Endothelial cell of umbilical vein (primary cell): ENCODE results near the gene ENPEP. TPM values are rescaled to one million over a fixed set of nuclear protein-coding genes. Genes with fewer than 3 reads are reported as not detected.

Source experiments
- BruUV-seq: library from RNA; stranded (reverse); fragments of 400-500 nt; replicated peaks from 2 replicates; lab custom pipeline; 2021; lab: Mats Ljungman, UMichigan
- CTCF ChIA-PET: fragments of 300-600, 350-600 bp; sonication (Branson Sonifier 250); formaldehyde crosslinking; loops from one replicate; lab custom pipeline; 2021; ENCODE audit warnings: antibody characterized with exemption, inconsistent platforms; lab: Charles Lee
- POLR2A ChIA-PET: fragments of 300-600, 350-600 bp; sonication (Branson Sonifier 250); formaldehyde crosslinking; loops from one replicate; lab custom pipeline; 2021; ENCODE audit warnings: antibody characterized with exemption, inconsistent platforms; lab: Charles Lee
- DNase-seq: peaks from one replicate; pipeline ENCODE4 v3.0.0-alpha.2; 2011; ENCODE audit warnings: low read depth, low spot score
- FAIRE-seq: peaks from 2 replicates; lab custom pipeline; 2011; peaks lifted over from hg19 to GRCh38; lab: Jason Lieb, UNC
- H2AFZ ChIP-seq: 2 replicates; pipeline ENCODE4 v1.6.0; 2012; ENCODE audit warnings: low read depth, low read length, control low read depth, inconsistent platforms
- H3K27ac ChIP-seq: 2 replicates; pipeline ENCODE4 v1.5.1; 2011; ENCODE audit warnings: low read depth, mild to moderate bottlenecking, control low read depth, low read length, moderate library complexity; ENCODE audit not compliant: insufficient read depth
- H3K27me3 ChIP-seq, 2 experiments: 2 replicates each; pipeline versions ENCODE4 v1.6.0 to v1.6.1; 2011; ENCODE audit warnings: low read length in 2 of 2, mixed read lengths in 1 of 2; ENCODE audit not compliant: control insufficient read depth in 2 of 2, insufficient read depth in 2 of 2
- H3K36me3 ChIP-seq, 2 experiments: 2 replicates in 1 of 2; 3 replicates in 1 of 2; pipeline ENCODE4 v1.5.1; 2011; ENCODE audit warnings: low read length in 2 of 2, mild to moderate bottlenecking in 1 of 2, moderate library complexity in 1 of 2; ENCODE audit not compliant: control insufficient read depth in 2 of 2, insufficient read depth in 2 of 2; ENCODE audit errors: extremely low read depth in 1 of 2
- H3K4me1 ChIP-seq: 3 replicates; pipeline ENCODE4 v1.5.1; 2011; ENCODE audit warnings: mild to moderate bottlenecking, low read length; ENCODE audit not compliant: control insufficient read depth, insufficient read depth; ENCODE audit errors: extremely low read depth
- H3K4me2 ChIP-seq: 2 replicates; pipeline ENCODE4 v1.6.1; 2011; ENCODE audit warnings: low read length, control low read depth, mixed read lengths; ENCODE audit not compliant: insufficient read depth
- H3K4me3 ChIP-seq, 3 experiments: fragments of 200-600 bp in 1 of 3; sonication (generic), shearing (Covaris generic) in 1 of 3; replicated peaks in 1 of 3; 2 replicates each; pipeline ENCODE4 v1.5.1; 2011 to 2016; ENCODE audit warnings: control low read depth in 3 of 3, low read length in 3 of 3, mild to moderate bottlenecking in 2 of 3, inconsistent platforms in 1 of 3, low read depth in 1 of 3, moderate library complexity in 1 of 3; ENCODE audit not compliant: insufficient read depth in 1 of 3
- H3K79me2 ChIP-seq: 2 replicates; pipeline ENCODE4 v1.6.0; 2012; ENCODE audit warnings: low read length, inconsistent platforms; ENCODE audit not compliant: control insufficient read depth, insufficient read depth
- H3K9ac ChIP-seq: replicated peaks from 2 replicates; pipeline ENCODE3; 2011; ENCODE audit warnings: low read length, control low read depth; ENCODE audit not compliant: insufficient read depth; ENCODE audit errors: extremely low read depth
- H3K9me1 ChIP-seq: replicated peaks from 3 replicates; pipeline ENCODE4 v1.6.0; 2011; ENCODE audit warnings: mild to moderate bottlenecking, low read length; ENCODE audit not compliant: control insufficient read depth, insufficient read depth; ENCODE audit errors: extremely low read depth
- H3K9me3 ChIP-seq: replicated peaks from 2 replicates; pipeline ENCODE4 v1.5.1; 2012; ENCODE audit warnings: low read length, inconsistent platforms; ENCODE audit not compliant: control insufficient read depth, insufficient read depth
- H4K20me1 ChIP-seq: replicated peaks from 2 replicates; pipeline ENCODE3; 2011; ENCODE audit warnings: mild to moderate bottlenecking, low read length; ENCODE audit not compliant: control insufficient read depth, insufficient read depth; ENCODE audit errors: extremely low read depth
- EZH2 ChIP-seq: IDR thresholded peaks from 2 replicates; pipeline ENCODE4 v1.6.1; 2012; ENCODE audit warnings: borderline replicate concordance, low read depth, mild to moderate bottlenecking, moderate library complexity, low read length, inconsistent platforms; ENCODE audit not compliant: severe bottlenecking
- FOS ChIP-seq: IDR thresholded peaks from 2 replicates; pipeline ENCODE4 v1.6.1; 2011; ENCODE audit warnings: mild to moderate bottlenecking, low read length, moderate library complexity, borderline replicate concordance; ENCODE audit not compliant: insufficient read depth
- GATA2 ChIP-seq: IDR thresholded peaks from 2 replicates; pipeline ENCODE4 v1.7.0; 2011; ENCODE audit warnings: low read depth, mild to moderate bottlenecking, moderate library complexity, mixed read lengths, low read length; ENCODE audit not compliant: insufficient read length, insufficient read depth
- MYC ChIP-seq: IDR thresholded peaks from one replicate; pipeline ENCODE4 v1.6.1; 2011; ENCODE audit warnings: mild to moderate bottlenecking, low read depth, low read length
- POLR2A ChIP-seq: IDR thresholded peaks from 2 replicates; pipeline ENCODE4 v1.6.1; 2012; ENCODE audit warnings: low read depth, mild to moderate bottlenecking, control low read depth, low read length
- dilution Hi-C: fragments of 300-500 bp; cut with MboI; formaldehyde crosslinking; loops from one replicate; pipeline ENCODE4 v1.15.0; 2019; ENCODE audit warnings: low sequenced_read_pairs; ENCODE audit not compliant: extremely low pct_ligation_motif_present
- intact Hi-C: fragments of 100-400 bp; cut with micrococcal nuclease; formaldehyde crosslinking; loops from one replicate; pipeline ENCODE4 v1.10.0; 2022
- polyA plus RNA-seq, 4 experiments: library from polyadenylated mRNA; depleted of rRNA in 3 of 4; stranded (reverse) in 3 of 4; unstranded in 1 of 4; fragments of >200 nt; gene quantifications; 2 replicates each; pipeline versions ENCODE4 v1.2.1 to v1.2.3, GENCODE V29; 2011 to 2012; ENCODE audit warnings: missing spikeins in 1 of 4
- total RNA-seq: library from RNA; stranded (reverse); gene quantifications from 2 replicates; pipeline ENCODE4 v1.2.3, GENCODE V29; 2021
- TF ChIP-seq, protein P1 (sequence below), 2 donors: IDR thresholded peaks; 1 replicate in 1 of 2; 2 replicates in 1 of 2; pipeline ENCODE4 v1.5.1; 2011; ENCODE audit warnings: low read length in 2 of 2, mild to moderate bottlenecking in 2 of 2, moderate library complexity in 2 of 2, control low read depth in 1 of 2, inconsistent platforms in 1 of 2, low read depth in 1 of 2; ENCODE audit not compliant: insufficient read depth in 1 of 2; ENCODE audit errors: extremely low read depth in 1 of 2

The ENPEP gene
- total and polyA plus RNA-seq, 2 donors (not counting 3 experiments of a cell fraction or from before 2014, with no cell fraction given), result not detected

DNA sequence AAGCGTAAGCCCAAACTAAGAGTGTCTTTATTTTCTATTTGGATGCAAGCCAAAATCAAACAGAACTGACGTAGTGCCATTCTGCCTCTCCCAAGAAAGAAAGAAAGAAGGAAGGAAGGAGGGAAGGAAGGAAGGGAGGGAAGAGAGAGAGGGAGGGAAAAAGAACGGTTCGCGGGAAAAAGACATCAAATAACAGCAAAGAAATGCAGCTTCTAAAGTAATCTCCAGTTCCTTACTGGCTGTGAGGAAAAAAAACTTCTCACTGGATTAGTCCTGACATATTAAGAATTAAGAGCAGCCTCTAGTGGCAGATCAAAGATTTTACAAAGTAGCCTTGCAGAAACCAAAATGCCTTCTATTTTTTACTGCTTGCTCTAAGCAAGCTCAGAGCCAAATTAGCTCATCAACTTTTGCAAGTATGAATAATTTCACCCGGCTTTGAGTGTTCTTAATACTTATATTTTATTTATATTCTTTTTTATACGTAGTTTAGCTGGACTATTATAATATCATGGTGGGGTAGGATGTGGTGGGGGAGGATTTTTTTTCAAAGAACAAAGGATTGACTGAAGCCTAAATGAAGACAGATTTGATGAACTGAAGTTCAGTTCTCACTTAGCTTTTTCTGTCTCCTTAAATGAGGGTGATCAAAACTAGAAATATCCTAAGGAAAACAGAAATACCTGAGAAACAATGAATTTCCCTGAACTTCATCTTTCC is 110.3 kb downstream of the ENPEP start:
- ChIA-PET CTCF (interaction anchor here (0.8 to 2.7 kb wide), 35 partner anchors 9 to 1446 kb away, joined by 3 to 48 read pairs (median 6); no protein-coding TSS in a partner anchor), POLR2A (no interaction called here)
- intact Hi-C loops, result loop anchor here (1.0 to 2.0 kb wide), 5 partner anchors 45 to 585 kb away; no protein-coding TSS in a partner anchor
- TF ChIP-seq GATA2 (no peak), MYC (no peak), EZH2 (no peak), POLR2A (no peak), FOS (no peak)
- TF ChIP-seq, protein P1, sequence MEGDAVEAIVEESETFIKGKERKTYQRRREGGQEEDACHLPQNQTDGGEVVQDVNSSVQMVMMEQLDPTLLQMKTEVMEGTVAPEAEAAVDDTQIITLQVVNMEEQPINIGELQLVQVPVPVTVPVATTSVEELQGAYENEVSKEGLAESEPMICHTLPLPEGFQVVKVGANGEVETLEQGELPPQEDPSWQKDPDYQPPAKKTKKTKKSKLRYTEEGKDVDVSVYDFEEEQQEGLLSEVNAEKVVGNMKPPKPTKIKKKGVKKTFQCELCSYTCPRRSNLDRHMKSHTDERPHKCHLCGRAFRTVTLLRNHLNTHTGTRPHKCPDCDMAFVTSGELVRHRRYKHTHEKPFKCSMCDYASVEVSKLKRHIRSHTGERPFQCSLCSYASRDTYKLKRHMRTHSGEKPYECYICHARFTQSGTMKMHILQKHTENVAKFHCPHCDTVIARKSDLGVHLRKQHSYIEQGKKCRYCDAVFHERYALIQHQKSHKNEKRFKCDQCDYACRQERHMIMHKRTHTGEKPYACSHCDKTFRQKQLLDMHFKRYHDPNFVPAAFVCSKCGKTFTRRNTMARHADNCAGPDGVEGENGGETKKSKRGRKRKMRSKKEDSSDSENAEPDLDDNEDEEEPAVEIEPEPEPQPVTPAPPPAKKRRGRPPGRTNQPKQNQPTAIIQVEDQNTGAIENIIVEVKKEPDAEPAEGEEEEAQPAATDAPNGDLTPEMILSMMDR (IDR thresholded peaks at IDR 0.05; ENCODE audit: extremely low read depth in 1 of 2, insufficient read depth in 1 of 2, low read depth in 1 of 2, low read length in 2 of 2), result peak; percentile 43 to 47
- BruUV-seq, result no TSS peak
- peak; percentile 93 for FAIRE-seq
- peak overlapping the region; percentile 47 for H3K9ac ChIP-seq
- H3K27ac ChIP-seq, result no peak overlapping the region
- DNase-seq, result peak; percentile 64
- peak overlapping the region; percentile 91 for H3K4me2 ChIP-seq
- peak overlapping the region; percentile 68 for H2AFZ ChIP-seq
- no peaks in the 10 kb centered on the region for H4K20me1 ChIP-seq
- no peaks in the 10 kb centered on the region for H3K79me2 ChIP-seq
- peak overlapping the region in 1 of 3 experiments; percentile 40 for H3K4me3 ChIP-seq
- H3K27me3 ChIP-seq, result no peaks in the 10 kb centered on the region
- H3K9me1 ChIP-seq, result no peaks in the 10 kb centered on the region
- no peaks in the 10 kb centered on the region for H3K36me3 ChIP-seq
- dilution Hi-C loops, result no loop called here
- no peaks in the 10 kb centered on the region for H3K4me1 ChIP-seq
- no peaks in the 10 kb centered on the region for H3K9me3 ChIP-seq
